SU-DHL-6 (cell line): ENCODE data around the gene SPHKAP.
"Not testable (repeated sequence)": the region's sequence is repeated elsewhere in the genome, so short reads cannot be mapped to it uniquely, and the experiment has no call there.

Source experiments
- CTCF ChIP-seq: fragments of 200-600 bp; sonication (generic); IDR thresholded peaks from one replicate; pipeline ENCODE4 v1.5.1; 2017; ENCODE audit warnings: antibody characterized with exemption, mild to moderate bottlenecking, low read length, moderate library complexity; ENCODE audit not compliant: insufficient read depth, poor library complexity, severe bottlenecking
- EZH2phosphoT487 ChIP-seq: fragments of 200-600 bp; sonication (generic), shearing (Covaris generic); conservative IDR thresholded peaks from 2 replicates; pipeline ENCODE4 v1.6.1; 2018; ENCODE audit warnings: mild to moderate bottlenecking, antibody characterized with exemption, low read length, moderate library complexity, mixed read lengths

- TF ChIP-seq CTCF, EZH2phosphoT487: not testable (repeated sequence)
Measured at GRCh38 chr2:227936249-227936648, 245.2 kb downstream of the SPHKAP start.
